Heart left ventricle (tissue), 13 donors: ENCODE data around the gene ASB9.

Experiments used
- POLR2A ChIP-seq, 2 donors: fragments of 450-650 bp; IDR thresholded peaks; one replicate each; pipeline ENCODE4 v1.6.1; 2017; ENCODE audit warnings: antibody characterized with exemption in 2 of 2, mild to moderate bottlenecking in 2 of 2, moderate library complexity in 2 of 2
- TF ChIP-seq, protein P1 (sequence below), 12 donors: fragments of 200-600 bp; sonication (generic) in 4 of 12; IDR thresholded peaks; one replicate each; pipeline versions ENCODE4 v1.5.0 to v1.8.0; 2018 to 2022; ENCODE audit warnings: antibody characterized with exemption in 12 of 12, mild to moderate bottlenecking in 5 of 12
- donor health status: ischemic (EF 13 %, LVEDD 7.1; RV severe dilation, severe dysfunction).
- donor health status: DM: no; HTN: yes; CAD: no.
- donor health status: DM: no; HTN: no; CAD: no.
- donor health status: ischemic (EF 25% LVEDD 6.9; RV normal size, moderate dysfunction).
- donor health status: ischemic (EF 25% LVEDD 5.7; RV mildly dilated, moderate dysfunction).
- donor health status: ischemic (EF 35%, LVEDD 5.7; RV mildly dilated, moderate dysfunction).
- donor health status: nonischemic (EF 11% LVEDD 7.7; RV severe dilation, severe dysfunction).
- donor health status: DM: yes; HTN: yes; CAD: no.
- donor health status: PGD.
- donor health status: ischemic (EF 29% LVEDD 5.4; RV normal size, mild dysfunction).
- donor health status: nonischemic (EF 23%, LVEDD 6.1; RV moderate dilation, normal function).

DNA sequence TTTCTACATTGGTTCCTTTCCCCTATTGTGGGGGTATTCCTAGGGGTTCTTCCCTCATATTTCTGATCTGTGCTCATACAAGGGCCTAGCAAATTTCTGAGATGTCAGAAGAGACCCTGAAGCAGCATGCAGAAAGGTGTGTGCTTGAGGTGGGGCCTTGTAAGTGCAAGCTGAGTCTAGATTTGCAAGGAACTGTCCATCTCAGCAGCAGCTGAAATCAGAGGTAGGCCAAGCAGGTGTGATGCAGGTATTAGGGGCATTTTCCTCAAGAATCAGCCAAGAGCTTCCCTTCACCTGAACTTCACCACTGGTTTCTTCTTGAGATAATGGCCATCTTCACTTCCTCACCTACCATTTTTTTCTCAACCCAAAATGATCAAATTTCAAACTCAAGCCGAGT is 45.1 kb downstream of the ASB9 start:
- TF ChIP-seq, protein P1, sequence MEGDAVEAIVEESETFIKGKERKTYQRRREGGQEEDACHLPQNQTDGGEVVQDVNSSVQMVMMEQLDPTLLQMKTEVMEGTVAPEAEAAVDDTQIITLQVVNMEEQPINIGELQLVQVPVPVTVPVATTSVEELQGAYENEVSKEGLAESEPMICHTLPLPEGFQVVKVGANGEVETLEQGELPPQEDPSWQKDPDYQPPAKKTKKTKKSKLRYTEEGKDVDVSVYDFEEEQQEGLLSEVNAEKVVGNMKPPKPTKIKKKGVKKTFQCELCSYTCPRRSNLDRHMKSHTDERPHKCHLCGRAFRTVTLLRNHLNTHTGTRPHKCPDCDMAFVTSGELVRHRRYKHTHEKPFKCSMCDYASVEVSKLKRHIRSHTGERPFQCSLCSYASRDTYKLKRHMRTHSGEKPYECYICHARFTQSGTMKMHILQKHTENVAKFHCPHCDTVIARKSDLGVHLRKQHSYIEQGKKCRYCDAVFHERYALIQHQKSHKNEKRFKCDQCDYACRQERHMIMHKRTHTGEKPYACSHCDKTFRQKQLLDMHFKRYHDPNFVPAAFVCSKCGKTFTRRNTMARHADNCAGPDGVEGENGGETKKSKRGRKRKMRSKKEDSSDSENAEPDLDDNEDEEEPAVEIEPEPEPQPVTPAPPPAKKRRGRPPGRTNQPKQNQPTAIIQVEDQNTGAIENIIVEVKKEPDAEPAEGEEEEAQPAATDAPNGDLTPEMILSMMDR (IDR thresholded peaks at IDR 0.05): no peak
- no peak for TF ChIP-seq POLR2A (IDR thresholded peaks at IDR 0.05)
